ENCODE results near the gene CD300A.

- no peak for TF ChIP-seq POLR2A (IDR thresholded peaks at IDR 0.05; ENCODE audit: low read depth, low read length)
- TF ChIP-seq SPI1 (IDR thresholded peaks at IDR 0.05; ENCODE audit: low read depth, low read length) = no peak
- TF ChIP-seq POLR2AphosphoS5 (IDR thresholded peaks at IDR 0.05; ENCODE audit: low read depth, low read length) = no peak
- TF ChIP-seq TAF1 (IDR thresholded peaks at IDR 0.05; ENCODE audit: low read depth, low read length) = no peak
- no peak for TF ChIP-seq PAX5 (IDR thresholded peaks at IDR 0.05; ENCODE audit: insufficient read depth, low read length, severe bottlenecking)
- no peak for TF ChIP-seq POU2F2 (IDR thresholded peaks at IDR 0.05; ENCODE audit: low read depth, low read length)
Measured at GRCh38 chr17:74437702-74438101, 28.7 kb upstream of the CD300A start.
